Right lobe of liver (tissue), 4 donors: ENCODE measurements around the gene EPHA7.

ENCODE experiments used
- CTCF ChIP-seq, 4 donors: fragments of 200-600 bp in 3 of 4; fragments of 450-650 bp in 1 of 4; IDR thresholded peaks; one replicate each; pipeline versions ENCODE4 v1.5.1 to v1.8.0; 2016 to 2022; ENCODE audit warnings: antibody characterized with exemption in 4 of 4, mild to moderate bottlenecking in 2 of 4
- POLR2A ChIP-seq: fragments of 450-650 bp; IDR thresholded peaks from one replicate; pipeline ENCODE4 v1.6.1; 2017; ENCODE audit warnings: antibody characterized with exemption, mild to moderate bottlenecking
- donor health status: DM: no; HTN: no; CAD: no.
- donor health status: DM: no; HTN: no; CAD: no.
- donor health status: DM: no; HTN: yes; CAD: no.

- TF ChIP-seq CTCF (IDR thresholded peaks at IDR 0.05) (no peak), POLR2A (no peak)
Observed at GRCh38 chr6:93210908-93211307, 208.5 kb downstream of the EPHA7 start.
